GM21619 (cell line): ENCODE measurements around the gene RUNX3.

Experiments
- ATAC-seq: cut with Tn5 transposase; IDR thresholded peaks from one replicate; pipeline ENCODE4 v1.9.1; 2021; ENCODE audit not compliant: unreplicated experiment

The RUNX3 gene

DNA sequence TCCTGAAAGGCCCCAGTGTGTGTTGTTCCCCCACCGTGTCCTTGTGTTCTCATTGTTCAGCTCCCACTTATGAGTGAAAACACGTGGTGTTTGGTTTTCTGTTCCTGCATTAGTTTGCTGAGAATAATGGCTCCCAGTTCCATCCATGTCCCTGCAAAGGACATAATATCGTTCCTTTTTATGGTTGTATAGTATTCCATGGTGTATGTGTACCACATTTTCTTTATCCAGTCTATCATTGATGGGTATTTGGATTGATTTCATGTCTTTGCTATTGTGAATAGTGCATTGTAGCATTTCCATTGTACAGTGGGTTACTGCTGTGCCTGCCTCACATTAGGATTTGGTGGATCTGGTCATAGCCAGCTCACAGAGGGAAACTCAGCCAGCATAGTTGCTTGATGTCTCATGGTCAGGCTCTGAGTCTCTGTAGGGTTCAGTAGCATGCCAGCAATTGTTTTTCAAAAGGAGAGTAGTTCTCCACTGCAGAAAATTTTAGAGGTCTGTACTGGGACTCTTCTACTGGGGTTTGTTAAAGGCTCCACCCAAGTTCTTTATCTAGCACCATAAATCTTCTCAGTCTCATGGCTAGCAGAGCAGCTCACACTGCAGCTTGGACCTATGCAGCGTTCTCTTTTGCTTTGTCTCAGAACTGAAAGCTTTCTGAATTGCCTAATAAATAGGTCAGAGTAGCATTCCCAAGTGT is 41.0 kb downstream of the RUNX3 start:
- no peak for ATAC-seq

DNA sequence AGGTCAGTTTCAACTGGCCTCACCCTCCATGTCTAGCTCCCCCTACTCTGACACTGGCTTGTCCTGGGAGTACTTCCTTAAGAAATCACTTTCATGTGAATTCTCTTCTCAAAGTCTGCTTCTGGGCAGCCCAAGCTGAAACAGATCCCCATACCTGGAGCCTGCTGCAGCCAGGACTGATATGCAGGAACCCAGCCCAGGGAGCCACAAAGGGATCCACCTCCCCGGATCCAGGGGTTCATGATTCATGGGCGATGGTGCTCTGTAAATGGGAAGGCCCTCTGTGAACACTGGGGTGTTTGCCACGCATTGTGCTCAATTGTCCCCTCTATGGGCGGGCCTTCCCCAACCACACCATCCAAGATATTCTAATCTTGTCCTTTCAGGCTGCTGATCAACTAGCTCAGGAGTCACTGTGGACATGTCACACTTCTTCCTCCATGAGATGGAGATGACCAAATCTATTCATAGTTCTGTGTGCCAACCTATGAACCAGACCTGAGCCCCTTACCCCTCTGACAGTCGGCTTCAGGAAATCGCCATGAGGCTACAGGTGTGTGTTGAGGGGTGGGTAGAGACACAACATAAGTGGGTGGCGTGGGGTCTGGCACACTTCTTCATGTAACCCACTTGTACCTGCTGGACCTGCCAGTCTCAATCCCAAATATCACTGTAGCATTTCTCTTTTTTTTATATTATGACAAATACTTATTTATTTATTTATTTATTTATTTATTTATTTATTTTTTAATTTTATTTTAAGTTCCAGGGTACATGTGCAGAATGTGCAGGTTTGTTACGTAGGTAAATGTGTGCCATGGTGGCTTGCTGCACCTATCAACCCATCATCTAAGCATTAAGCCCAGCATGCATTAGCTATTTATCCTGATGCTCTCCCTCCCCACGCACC is 41.8 kb downstream of the RUNX3 start:
- ATAC-seq = no peak

GRCh38 chr1:24886241-24886640 is 43.8 kb downstream of the RUNX3 start:
- ATAC-seq = no peak

DNA sequence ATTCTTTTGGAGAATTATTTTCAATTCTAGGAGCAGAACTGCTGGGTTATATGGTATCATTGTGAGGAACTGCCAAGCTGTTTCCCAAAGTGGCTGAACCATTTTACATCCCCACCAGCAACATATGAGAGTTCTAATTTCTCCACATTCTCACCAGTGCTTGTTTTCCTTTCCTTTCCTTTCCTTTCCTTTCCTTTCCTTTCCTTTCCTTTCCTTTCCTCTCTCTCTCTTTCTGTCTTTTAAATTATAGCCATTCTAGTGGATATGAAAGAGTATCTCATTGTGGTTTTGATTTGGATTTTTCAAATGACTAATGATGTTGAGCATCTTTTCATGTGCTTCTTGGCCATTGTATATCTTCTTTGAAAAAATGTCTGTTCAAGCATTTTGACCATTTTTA is 45.3 kb downstream of the RUNX3 start:
- ATAC-seq = no peak

GRCh38 chr1:24881034-24881433 is 49.0 kb downstream of the RUNX3 start:
- no peak for ATAC-seq

- no peak for ATAC-seq
These were observed 51.0 kb downstream of the RUNX3 start for GRCh38 chr1:24878775-24879742.

- ATAC-seq = no peak
These were observed 52.0 kb downstream of the RUNX3 start for GRCh38 chr1:24878045-24878444.

GRCh38 chr1:24875991-24876506 is 54.0 kb downstream of the RUNX3 start:
- ATAC-seq = no peak

DNA sequence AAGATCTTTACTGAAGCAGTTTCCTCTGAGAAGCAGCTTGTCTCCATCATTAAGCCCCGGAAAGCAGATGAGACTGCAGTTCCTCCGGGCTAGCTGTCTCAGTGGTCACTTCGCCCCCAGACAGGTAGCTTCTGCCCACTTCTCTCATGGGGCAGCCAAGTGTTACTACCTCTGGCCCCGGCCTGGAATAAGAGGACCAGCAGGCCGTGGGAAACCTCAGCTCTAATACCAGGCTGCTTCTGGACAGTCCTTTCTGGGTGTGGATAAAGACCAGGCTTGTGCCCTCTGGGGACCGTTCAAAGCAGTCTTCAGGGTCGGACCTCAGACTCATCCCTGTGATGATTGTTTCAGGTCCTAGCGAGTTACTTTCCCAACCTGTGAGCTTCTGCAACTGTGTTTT is 54.8 kb downstream of the RUNX3 start:
- ATAC-seq = no peak

DNA sequence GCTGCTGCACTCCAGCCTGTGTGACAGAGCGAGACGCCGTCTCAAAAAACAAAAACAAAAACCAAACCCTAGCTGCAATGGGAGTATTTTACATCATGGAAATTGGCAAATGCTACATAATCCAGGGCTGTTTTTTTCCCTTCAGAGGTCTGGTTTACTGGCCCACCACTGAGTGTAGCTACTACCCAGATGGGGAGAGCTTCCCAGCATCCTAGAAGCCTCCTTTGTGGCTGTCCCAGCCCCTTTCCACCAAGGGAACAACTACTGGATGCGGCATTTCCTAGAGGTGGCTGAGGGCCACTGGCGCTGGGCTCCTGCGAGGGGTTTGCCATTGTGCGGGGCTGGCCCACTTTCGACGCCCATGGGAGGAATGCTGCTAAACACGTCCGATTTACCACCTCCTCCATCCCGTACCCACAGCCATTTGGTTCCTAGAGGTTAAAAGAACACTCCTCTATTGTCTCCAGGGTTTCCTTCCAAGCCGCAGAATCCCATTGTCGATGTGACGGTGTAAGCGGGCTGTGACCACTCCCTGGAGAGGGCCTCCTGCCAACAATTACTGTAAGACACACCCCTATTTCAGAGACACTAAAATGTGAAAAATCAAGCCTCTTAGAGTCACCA is 55.4 kb downstream of the RUNX3 start:
- ATAC-seq = no peak

GRCh38 chr1:24874056-24874455 is 56.0 kb downstream of the RUNX3 start:
- ATAC-seq = no peak

DNA sequence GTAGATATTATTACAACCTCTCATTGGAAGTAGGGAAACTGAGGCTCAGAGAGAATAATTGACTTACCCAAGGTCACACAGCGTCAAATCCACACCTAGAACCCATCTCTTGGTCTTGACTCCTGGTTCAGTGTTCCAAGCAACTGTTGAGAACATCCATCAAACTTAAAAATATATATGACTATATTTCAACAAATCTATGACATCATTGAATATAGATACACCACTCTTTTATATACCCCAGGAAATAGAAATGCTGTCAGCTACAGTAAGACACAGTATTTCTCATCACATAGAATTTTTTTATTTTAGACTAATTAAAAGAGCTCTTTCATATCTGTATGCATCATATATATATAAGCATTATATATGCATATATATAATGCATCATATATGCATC is 56.9 kb downstream of the RUNX3 start:
- no peak for ATAC-seq

- ATAC-seq = no peak
These were observed 57.8 kb downstream of the RUNX3 start for GRCh38 chr1:24872061-24872850.

- no peak for ATAC-seq
These were observed 58.7 kb downstream of the RUNX3 start for GRCh38 chr1:24871306-24871901.

DNA sequence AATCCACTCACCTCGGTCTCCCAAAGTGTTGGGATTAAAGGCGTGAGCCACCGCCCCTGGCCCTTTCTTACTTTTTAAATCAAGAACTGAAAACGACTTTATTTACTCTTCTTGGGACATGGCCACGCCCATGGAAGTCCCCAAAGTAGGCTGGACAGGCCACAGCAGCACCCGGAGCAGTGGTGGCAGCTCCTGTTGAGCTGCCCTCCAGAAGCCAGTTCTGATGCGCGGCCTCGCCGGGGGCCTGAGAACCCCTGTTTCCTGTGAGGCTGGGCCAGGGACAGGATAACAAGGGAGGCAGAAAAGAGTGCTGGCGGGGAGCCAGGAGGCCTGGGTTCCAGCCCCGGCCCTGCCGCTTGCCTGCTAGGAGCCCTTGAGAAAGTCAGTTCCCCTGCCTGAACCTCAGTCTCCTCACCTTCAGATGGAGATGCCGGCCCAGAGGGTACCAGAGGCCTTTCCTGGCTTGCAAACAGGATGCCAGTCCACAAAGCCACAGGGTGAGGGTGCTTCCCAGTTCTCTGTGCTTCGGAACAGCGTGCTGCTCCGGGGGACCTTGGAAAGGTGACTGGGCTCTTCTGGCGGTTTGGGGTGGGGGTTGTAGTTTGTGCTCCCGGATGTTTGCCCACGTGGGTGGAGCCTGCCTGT is 59.4 kb downstream of the RUNX3 start:
- no peak for ATAC-seq

DNA sequence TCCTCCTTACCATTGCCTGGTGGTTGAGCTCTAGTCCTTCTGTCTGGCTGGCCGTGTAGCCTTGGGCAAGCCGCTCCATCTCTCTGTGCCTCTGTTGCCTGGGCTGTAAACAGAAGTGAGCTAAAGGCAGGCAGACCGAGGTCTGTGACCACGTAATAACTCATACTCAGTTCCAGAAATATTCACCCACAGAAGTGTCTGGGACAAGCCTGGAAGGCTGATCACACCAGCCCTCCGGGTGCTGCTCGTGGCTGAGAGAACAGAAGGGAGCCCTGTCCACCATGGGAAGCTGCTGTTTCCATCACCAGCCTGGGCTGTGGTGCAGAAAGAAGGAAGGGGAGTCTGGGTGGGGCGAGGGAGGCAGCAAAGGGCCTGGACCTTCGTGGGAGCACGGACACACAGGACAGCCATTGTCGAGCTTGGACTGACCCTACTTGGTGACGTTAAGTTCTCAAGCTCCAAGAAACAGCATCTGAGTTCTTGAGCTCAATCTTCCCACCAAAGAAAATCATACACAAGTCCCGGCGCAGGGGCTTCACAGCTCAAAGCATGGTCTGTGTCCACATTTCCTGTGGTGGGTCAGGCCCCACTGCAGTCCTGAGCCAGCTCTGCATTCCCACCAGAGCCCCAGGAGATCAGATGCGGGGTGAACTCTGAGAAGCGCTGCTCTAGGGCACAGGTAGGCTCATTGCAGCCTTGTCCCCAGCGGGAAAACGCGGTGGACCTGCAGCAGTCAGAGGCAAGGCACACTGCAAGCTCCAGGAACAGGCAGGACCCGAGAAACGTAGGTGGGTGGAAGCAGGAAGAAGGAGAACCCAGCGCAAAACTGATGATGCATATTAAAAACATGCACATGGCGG is 61.8 kb downstream of the RUNX3 start:
- no peak for ATAC-seq

DNA sequence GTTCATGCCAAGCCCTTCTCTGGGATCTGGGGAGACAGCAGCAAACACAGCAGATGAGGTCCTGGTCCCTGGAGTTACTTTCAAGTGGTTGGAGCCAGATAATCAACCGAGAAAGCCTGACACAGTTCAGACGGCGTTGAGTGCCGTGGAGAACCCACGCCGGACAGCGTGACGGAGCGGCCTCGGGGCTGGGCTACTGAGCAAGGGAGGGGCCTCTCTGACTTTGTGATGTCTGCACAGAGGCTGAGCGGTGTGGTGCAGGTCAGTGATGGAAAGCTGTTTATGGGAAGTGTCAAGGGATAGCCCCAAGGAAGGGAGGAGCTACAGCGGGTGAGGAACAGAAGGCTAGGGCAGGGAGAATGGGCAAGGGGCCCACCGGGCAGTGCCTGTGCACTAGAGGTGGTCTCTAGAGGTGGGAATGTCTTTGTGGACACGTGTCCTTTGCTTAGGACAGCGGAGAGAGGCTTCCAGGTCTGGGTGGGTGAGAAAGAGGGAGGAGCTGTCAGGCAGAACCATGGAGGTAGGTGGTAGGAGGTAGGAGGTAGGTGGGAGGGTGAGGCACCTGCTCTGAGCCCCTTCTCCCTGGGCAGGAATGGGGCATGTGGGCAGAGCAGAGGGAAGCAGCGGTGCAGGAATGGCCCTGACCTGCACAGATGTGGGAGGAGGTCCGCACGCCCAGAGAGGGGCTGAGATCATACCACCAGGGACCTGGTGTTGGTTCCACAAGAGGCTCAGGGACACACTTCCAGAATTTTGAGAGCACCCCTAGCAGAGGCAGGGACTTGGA is 62.8 kb downstream of the RUNX3 start:
- no peak for ATAC-seq
